ENCODE measurements around the gene INPP4A. TPM values are rescaled to one million over a fixed set of nuclear protein-coding genes. Genes with fewer than 3 reads are reported as not detected.

Gene INPP4A
- 18.0 and 23.1 TPM in 2 replicates for total RNA-seq

- H3K4me3 ChIP-seq (ENCODE audit: low read depth, low read length), result peak within 1 kb of the TSS; percentile 73
- no peak for TF ChIP-seq CTCF (IDR thresholded peaks at IDR 0.05; ENCODE audit: insufficient read depth, low read length, poor library complexity, severe bottlenecking)
- H3K27me3 ChIP-seq (ENCODE audit: control insufficient read depth, insufficient read depth, low read length), result no peaks in the 10 kb centered on the region
- no peaks in the 10 kb centered on the region for H3K36me3 ChIP-seq (ENCODE audit: control insufficient read depth, insufficient read depth, low read length)
- no peak for DNase-seq (ENCODE audit: low read depth)
Measured at GRCh38 chr2:98444436-98445176, at the start of gene INPP4A. TSS of gene INPP4A (plus strand) at chr2:98444858. CDS start at chr2:98520049, 75,191 bp downstream.

GRCh38 chr2:98395977-98396376 is 48.7 kb upstream of the INPP4A start:
- no peak for TF ChIP-seq CTCF (IDR thresholded peaks at IDR 0.05; ENCODE audit: insufficient read depth, low read length, poor library complexity, severe bottlenecking)
- H3K4me3 ChIP-seq (ENCODE audit: low read depth, low read length), result no peak overlapping the region
- H3K36me3 ChIP-seq (ENCODE audit: control insufficient read depth, insufficient read depth, low read length), result no peaks in the 10 kb centered on the region
- peaks cover 2% of the 10 kb centered on the region for H3K27me3 ChIP-seq (ENCODE audit: control insufficient read depth, insufficient read depth, low read length)
- no peak for DNase-seq (ENCODE audit: low read depth)

GRCh38 chr2:98396745-98397355 is 47.8 kb upstream of the INPP4A start:
- no peak for DNase-seq (ENCODE audit: low read depth)
- H3K27me3 ChIP-seq (ENCODE audit: control insufficient read depth, insufficient read depth, low read length), result peaks cover 2% of the 10 kb centered on the region

GRCh38 chr2:98399140-98399539 is 45.5 kb upstream of the INPP4A start:
- TF ChIP-seq CTCF (IDR thresholded peaks at IDR 0.05; ENCODE audit: insufficient read depth, low read length, poor library complexity, severe bottlenecking), result no peak
- H3K27me3 ChIP-seq (ENCODE audit: control insufficient read depth, insufficient read depth, low read length), result peaks cover 2% of the 10 kb centered on the region

More at GRCh38 chr2:98396745-98397355, 47.8 kb upstream of the INPP4A start:
- H3K4me3 ChIP-seq (ENCODE audit: low read depth, low read length), result no peak overlapping the region
- H3K36me3 ChIP-seq (ENCODE audit: control insufficient read depth, insufficient read depth, low read length), result no peaks in the 10 kb centered on the region
- TF ChIP-seq CTCF (IDR thresholded peaks at IDR 0.05; ENCODE audit: insufficient read depth, low read length, poor library complexity, severe bottlenecking), result no peak

GRCh38 chr2:98403878-98404277 is 40.8 kb upstream of the INPP4A start:
- no peak for DNase-seq (ENCODE audit: low read depth)
- H3K36me3 ChIP-seq (ENCODE audit: control insufficient read depth, insufficient read depth, low read length), result no peaks in the 10 kb centered on the region
- no peak for TF ChIP-seq CTCF (IDR thresholded peaks at IDR 0.05; ENCODE audit: insufficient read depth, low read length, poor library complexity, severe bottlenecking)
- H3K4me3 ChIP-seq (ENCODE audit: low read depth, low read length), result no peak overlapping the region
- no peaks in the 10 kb centered on the region for H3K27me3 ChIP-seq (ENCODE audit: control insufficient read depth, insufficient read depth, low read length)

More at GRCh38 chr2:98399140-98399539, 45.5 kb upstream of the INPP4A start:
- Histone ChIP-seq H3K36me3 (ENCODE audit: control insufficient read depth, insufficient read depth, low read length) (no peaks in the 10 kb centered on the region), H3K4me3 (ENCODE audit: low read depth, low read length) (no peak overlapping the region)
- no peak for DNase-seq (ENCODE audit: low read depth)
